Keratinocyte (primary cell): ENCODE results near the gene PPP2R5B.

Experiments used
- CTCF ChIP-seq, 3 experiments: IDR thresholded peaks in 1 of 3; conservative IDR thresholded peaks in 1 of 3; optimal IDR thresholded peaks in 1 of 3; 2 replicates in 2 of 3; 3 replicates in 1 of 3; pipeline versions ENCODE3 to v1.5.1; 2011; ENCODE audit warnings: low read length in 3 of 3, mild to moderate bottlenecking in 3 of 3, moderate library complexity in 2 of 3, control low read depth in 1 of 3, inconsistent platforms in 1 of 3; ENCODE audit not compliant: insufficient read depth in 2 of 3; ENCODE audit errors: extremely low read depth in 1 of 3
- EZH2 ChIP-seq: IDR thresholded peaks from one replicate; pipeline ENCODE4 v1.6.1; 2012; ENCODE audit warnings: inconsistent platforms, mild to moderate bottlenecking, low read length, moderate library complexity

GRCh38 chr11:64963072-64963631 lies 38.7 kb downstream of the PPP2R5B start:
- TF ChIP-seq CTCF (optimal IDR thresholded peaks at IDR 0.05 in 1 of 3, IDR thresholded peaks at IDR 0.05 in 1 of 3, conservative IDR thresholded peaks at IDR 0.05 in 1 of 3; ENCODE audit: extremely low read depth in 1 of 3, insufficient read depth in 2 of 3, low read length in 3 of 3), result no peak
- TF ChIP-seq EZH2, result no peak
